Ishikawa (cell line): ENCODE results near the gene GDF15.

Experiments used
- CEBPB ChIP-seq: IDR thresholded peaks from 2 replicates; pipeline ENCODE4 v1.6.1; 2012
- CREB1 ChIP-seq: IDR thresholded peaks from 2 replicates; pipeline ENCODE4 v1.6.1; 2012; ENCODE audit warnings: low read depth
- EGR1 ChIP-seq: IDR thresholded peaks from 2 replicates; pipeline ENCODE4 v1.6.1; 2012
- EP300 ChIP-seq: IDR thresholded peaks from 2 replicates; pipeline ENCODE4 v1.6.1; 2012; ENCODE audit warnings: borderline replicate concordance
- FOXM1 ChIP-seq: IDR thresholded peaks from 2 replicates; pipeline ENCODE4 v1.6.1; 2012; ENCODE audit warnings: low read depth, borderline replicate concordance
- NFIC ChIP-seq: IDR thresholded peaks from 2 replicates; pipeline ENCODE4 v1.6.1; 2012
- RAD21 ChIP-seq: IDR thresholded peaks from 2 replicates; pipeline ENCODE4 v1.6.1; 2012; ENCODE audit warnings: low read depth
- REST ChIP-seq: IDR thresholded peaks from 2 replicates; pipeline ENCODE4 v1.6.1; 2012; ENCODE audit warnings: low read depth, mild to moderate bottlenecking
- TAF1 ChIP-seq: IDR thresholded peaks from 2 replicates; pipeline ENCODE4 v1.6.1; 2012; ENCODE audit warnings: low read depth, mild to moderate bottlenecking
- TCF12 ChIP-seq: IDR thresholded peaks from 2 replicates; pipeline ENCODE4 v1.6.1; 2012; ENCODE audit warnings: low read depth
- TEAD4 ChIP-seq: IDR thresholded peaks from 2 replicates; pipeline ENCODE4 v1.6.1; 2012
- YY1 ChIP-seq: IDR thresholded peaks from 2 replicates; pipeline ENCODE4 v1.6.1; 2012; ENCODE audit warnings: low read depth
- ZBTB7A ChIP-seq: IDR thresholded peaks from 2 replicates; pipeline ENCODE4 v1.6.1; 2012; ENCODE audit warnings: low read depth
- TF ChIP-seq, protein P1 (sequence below): IDR thresholded peaks from 2 replicates; pipeline ENCODE4 v1.6.1; 2012
- TF ChIP-seq, protein P2 (sequence below): IDR thresholded peaks from 2 replicates; pipeline ENCODE4 v1.6.1; 2012

The GDF15 gene

GRCh38 chr19:18427080-18427742 lies 41.3 kb downstream of the GDF15 start:
- TF ChIP-seq ZBTB7A (no peak), NFIC (no peak), EP300 (no peak), TAF1 (no peak), RAD21 (no peak), TEAD4 (no peak), CEBPB (no peak), REST (no peak), FOXM1 (no peak), TCF12 (no peak), EGR1 (no peak), YY1 (no peak), CREB1 (no peak)
- TF ChIP-seq, protein P1, sequence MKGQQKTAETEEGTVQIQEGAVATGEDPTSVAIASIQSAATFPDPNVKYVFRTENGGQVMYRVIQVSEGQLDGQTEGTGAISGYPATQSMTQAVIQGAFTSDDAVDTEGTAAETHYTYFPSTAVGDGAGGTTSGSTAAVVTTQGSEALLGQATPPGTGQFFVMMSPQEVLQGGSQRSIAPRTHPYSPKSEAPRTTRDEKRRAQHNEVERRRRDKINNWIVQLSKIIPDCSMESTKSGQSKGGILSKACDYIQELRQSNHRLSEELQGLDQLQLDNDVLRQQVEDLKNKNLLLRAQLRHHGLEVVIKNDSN, result no peak
- TF ChIP-seq, protein P2, sequence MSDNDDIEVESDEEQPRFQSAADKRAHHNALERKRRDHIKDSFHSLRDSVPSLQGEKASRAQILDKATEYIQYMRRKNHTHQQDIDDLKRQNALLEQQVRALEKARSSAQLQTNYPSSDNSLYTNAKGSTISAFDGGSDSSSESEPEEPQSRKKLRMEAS, result no peak

GRCh38 chr19:18427743-18428113 lies 41.8 kb downstream of the GDF15 start:
- no peak for TF ChIP-seq YY1

DNA sequence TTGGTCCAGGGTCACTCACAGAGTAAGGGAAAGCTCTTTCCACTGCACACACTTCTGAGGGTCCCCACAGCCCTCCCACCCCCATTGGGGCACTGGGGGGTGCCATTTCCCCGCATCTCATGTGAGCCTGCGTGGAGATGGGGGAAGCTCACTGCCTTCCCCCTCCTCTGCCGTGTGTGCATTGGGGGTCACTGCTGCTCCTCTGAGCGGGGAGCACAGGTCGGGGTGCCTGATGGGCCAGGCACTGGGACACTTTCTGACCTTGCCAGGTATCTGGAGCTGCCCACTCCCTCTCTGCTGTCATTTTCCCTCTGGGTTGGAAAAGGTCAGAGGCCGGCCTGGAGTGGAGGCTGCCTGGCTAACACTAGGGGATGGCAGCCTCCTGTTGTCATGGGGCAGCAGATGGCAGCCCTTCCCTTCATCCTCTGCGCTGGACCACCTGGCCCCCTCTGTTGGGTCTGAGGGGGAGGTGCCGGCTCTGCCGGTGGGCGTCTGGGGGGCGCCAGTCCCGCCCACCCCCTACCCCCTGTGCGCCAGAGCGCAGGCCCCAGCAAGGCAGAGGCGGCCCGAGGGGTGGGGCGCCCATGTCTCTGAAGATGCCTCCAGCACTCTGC lies 42.3 kb downstream of the GDF15 start:
- no peak for TF ChIP-seq TEAD4
- no peak for TF ChIP-seq CEBPB
- TF ChIP-seq EGR1, result no peak
- no peak for TF ChIP-seq EP300
- TF ChIP-seq FOXM1, result no peak
- TF ChIP-seq, protein P1, result no peak
- no peak for TF ChIP-seq TAF1
- no peak for TF ChIP-seq CREB1
- TF ChIP-seq TCF12, result no peak
- TF ChIP-seq ZBTB7A, result no peak
- no peak for TF ChIP-seq NFIC
- no peak for TF ChIP-seq RAD21
- no peak for TF ChIP-seq YY1
- TF ChIP-seq, protein P2, result no peak
- no peak for TF ChIP-seq REST

GRCh38 chr19:18428787-18429674 lies 43.1 kb downstream of the GDF15 start:
- TF ChIP-seq EGR1 (peak; percentile 42; the same call in 1 of the 2 replicates), RAD21 (no peak), ZBTB7A (peak; percentile 86), YY1 (0 out of 2 replicates have a peak, but pooled peaks have one; percentile 16), FOXM1 (no peak), TAF1 (no peak)
- TF ChIP-seq, protein P2, result 0 out of 2 replicates have a peak, but pooled peaks have one; percentile 15
- TF ChIP-seq, protein P1, result no peak
